Amniotic epithelial cell (primary cell): Measurements from ENCODE around the gene GFER.

Experiments
- DNase-seq: peaks from one replicate; pipeline ENCODE4 v3.0.0-alpha.2; 2010; ENCODE audit warnings: low read depth

GFER gene

DNA sequence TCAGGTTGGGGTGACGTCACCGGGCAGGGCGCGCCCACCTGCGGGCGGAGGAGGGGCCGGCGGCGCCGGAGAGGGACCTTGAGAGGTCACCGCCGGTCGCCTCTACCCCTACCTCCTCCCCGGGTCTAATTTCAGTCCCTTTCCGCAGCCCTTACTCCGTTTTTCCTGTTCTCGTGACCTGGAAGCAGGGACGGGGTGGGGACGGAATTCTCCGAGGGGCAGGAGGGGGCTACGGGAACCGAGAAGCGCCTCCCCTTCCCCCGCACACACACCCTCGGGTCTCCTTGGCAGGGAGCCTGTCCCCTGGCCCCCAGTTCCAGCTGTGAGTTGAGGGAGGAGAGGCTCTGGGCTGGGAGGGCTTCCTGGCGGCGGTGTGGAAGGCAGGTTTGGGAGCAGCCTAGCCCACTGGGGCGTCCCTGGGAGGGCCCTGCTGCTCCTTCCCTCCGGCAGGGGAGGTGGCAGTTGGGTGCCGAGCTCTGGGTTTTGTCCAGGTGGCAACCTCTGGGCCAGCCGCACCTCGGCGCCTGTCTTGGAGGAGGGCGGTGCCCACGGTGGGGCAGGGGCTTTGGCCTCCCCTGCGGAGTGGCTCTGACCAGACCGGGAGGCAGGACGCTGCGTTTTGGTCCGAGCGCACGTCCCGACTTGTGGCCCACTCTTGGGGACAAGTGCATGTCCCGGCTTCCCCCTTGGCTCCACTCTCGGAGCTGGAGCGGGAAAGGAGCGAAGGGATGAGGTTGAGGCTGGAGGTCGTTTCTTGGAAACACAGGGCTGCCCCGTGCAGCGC is 6.5 kb downstream of the GFER start:
- no peak for DNase-seq

DNA sequence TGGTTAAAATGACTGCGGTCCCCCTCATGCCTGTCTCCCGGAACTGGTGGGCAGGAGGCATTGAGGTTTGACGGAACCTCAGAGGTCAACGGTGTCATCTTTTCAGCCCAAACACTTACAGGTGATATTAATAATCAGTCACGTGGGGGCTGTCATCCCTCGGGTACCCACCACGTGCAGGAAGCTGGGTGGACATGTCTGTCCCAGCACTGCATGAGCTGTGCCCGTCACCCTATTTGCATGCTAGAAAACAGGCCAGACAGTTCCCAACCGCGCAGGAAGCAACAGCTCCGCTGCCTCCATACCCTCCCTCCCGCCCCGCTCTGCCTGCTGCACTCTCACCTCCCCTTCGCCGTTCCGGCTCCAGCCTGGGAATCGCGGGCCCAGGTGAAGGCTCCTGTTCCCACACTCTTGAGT is 7.2 kb downstream of the GFER start:
- no peak for DNase-seq

DNA sequence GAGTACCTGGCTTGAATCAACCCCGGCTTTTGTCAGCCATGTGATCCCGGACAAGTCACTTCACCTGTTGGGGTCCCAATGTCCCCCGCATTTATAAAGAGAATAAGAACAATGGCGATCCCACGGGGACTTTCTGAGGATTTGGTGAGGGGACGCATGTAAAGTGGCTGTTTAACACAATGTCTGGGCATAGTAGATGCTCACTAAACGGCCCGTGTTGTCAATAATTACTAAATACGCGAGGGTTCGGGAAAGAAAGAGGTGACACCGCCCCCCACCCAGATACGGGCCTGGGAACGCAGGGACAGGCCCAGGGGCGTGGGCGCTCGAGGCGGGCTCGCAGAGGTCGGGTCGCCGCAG is 7.6 kb downstream of the GFER start:
- DNase-seq, result no peak

GRCh38 chr16:1991948-1992703 is 8.1 kb downstream of the GFER start:
- peak; percentile 83 for DNase-seq

DNA sequence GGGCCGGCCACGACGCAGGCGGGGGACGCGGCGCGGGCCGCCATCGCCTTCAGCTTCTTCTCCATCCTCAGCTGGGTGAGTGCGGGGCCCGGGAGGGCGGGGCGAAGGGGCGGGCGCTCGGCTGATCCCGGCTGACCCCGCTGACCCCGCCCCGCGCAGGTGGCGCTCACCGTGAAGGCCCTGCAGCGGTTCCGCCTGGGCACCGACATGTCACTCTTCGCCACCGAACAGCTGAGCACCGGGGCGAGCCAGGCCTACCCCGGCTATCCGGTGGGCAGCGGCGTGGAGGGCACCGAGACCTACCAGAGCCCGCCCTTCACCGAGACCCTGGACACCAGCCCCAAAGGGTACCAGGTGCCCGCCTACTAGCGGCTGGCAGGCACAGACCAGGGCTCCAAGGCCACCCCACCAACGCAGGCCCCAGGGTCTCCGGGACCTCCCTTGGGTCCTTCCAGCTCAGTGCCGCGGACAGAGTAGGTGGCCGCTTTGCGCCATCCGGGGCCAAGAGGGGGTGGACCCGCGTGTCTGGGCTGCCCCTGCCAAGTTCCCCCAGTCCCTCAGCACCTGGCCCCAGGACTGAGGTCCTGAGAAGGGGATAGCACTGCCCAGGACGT is 8.8 kb downstream of the GFER start:
- no peak for DNase-seq

GRCh38 chr16:1993731-1994131 is 9.7 kb downstream of the GFER start:
- DNase-seq, result peak; percentile 23

DNA sequence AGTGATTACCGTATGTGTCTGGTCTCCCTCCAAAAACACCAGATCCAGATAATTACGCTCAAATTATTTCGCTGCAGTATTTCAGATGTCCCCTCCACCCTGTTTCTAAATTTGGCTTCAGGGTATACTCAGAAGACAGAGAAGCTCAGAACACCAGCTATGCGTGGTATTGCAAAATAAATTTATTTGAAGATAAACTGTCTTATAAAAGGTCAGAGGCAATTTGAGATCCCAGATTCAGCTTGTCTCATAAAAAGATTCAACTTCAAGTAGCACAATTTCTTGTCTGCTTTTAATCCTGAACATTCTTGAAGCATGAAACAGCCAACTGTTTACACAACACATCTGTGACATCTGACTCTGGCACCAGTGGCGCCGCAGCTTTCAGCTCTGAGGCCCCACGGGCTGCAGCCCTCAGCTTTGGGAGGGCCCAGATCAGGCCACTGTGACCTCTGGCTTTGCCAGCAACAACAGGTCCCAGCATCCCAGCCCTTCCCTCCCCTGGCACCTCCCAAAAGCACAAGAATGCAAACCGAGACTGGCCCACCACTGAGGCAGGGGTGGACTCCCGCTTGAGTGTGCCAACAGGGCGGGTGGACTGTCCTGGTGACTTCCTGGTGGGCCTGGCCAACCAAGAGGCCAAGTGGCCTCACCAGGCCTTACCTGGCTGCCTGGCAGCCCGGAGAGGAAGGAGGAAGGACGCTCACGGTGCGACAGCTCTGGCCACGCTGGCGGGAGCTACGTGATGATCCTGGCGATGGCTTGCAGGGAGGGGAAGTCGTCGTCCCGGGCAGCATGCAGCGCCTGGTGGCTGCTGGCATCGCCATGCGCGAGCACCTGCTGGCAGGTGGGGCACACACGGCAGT is 13.7 kb downstream of the GFER start:
- peak; percentile 53 for DNase-seq

- no peak for DNase-seq
These were observed 14.4 kb downstream of the GFER start for GRCh38 chr16:1998360-1998835.

GRCh38 chr16:1998852-1999801 is 15.1 kb downstream of the GFER start:
- no peak for DNase-seq

GRCh38 chr16:1999866-2000514 is 16.0 kb downstream of the GFER start:
- DNase-seq, result no peak

- no peak for DNase-seq
These were observed 17.0 kb downstream of the GFER start for GRCh38 chr16:2001035-2001434.

GRCh38 chr16:2001456-2002355 is 17.7 kb downstream of the GFER start:
- DNase-seq, result no peak

- DNase-seq, result no peak
These were observed 18.6 kb downstream of the GFER start for GRCh38 chr16:2002406-2003230.

DNA sequence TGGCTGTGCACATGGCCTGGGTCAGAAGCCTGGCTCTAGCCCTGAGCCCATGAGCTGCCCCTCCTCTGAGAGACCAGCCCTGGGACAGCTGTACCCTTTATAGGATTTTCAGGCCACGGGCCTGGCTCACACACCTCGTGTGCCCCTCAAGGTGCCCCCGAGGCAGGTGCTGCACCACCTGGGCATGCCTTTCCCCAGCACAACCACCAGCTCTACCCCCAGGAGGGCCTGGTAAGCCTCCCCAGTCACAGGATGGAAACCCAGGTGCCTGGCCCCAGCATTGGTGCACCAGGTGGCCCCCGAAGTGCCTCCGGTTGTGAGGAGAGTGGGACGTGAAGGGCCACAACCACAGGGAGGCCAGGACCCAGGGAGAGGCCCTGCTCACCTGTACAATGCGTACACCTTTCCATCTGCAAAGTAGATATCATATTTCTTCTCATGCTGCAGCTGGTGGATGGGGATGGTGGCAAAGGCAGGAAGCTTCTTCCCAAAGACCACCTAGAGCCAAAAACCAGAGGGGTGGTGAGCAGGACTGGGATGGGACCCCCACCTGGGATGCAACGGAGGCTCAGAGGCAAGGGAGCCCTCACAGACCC is 19.3 kb downstream of the GFER start:
- no peak for DNase-seq

GRCh38 chr16:2003827-2004641 is 20.0 kb downstream of the GFER start:
- DNase-seq, result peak; percentile 65

DNA sequence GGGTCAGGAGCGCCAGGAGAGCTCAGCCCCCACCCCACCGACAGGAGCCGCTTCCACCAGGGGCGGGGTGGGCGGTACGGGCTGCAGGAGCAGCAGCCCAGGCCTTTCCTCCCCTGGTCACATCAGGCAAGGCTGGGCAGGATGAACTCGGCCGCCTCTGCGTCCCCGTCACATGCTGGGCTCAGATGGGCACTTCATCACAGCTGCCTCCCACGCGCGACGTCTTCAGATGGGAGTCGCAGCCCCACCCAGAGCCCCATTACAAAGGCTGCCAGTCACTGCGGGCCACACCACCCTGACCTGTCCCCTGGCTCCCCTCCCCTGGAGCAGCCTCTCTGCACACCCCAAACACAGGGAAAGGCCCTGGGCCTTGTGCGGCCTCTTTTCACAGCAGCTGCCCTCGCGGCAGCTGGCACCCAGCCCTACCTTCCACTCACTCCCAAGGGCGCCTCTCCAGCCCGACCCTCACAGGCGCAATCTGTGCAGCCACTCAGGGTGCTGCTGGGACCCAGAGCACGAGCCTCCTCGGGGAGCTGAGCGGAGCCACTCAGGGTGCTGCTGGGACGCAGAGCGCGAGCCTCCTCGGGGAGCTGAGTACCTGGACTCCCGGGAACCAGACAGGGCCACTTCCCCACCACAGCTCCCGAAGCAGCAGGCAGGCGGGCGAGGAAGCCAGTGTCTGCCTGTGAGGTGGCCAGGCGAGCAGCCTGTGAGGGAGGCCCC is 21.0 kb downstream of the GFER start:
- DNase-seq, result no peak
